Lower leg skin (tissue), 4 donors: ENCODE measurements around the gene ADGRA1. TPM values are rescaled to one million over a fixed set of nuclear protein-coding genes. Genes with fewer than 3 reads are reported as not detected.
A peak's percentile ranks its signal among the peaks of the same experiment; 100 is the strongest.

Source experiments
- DNase-seq, 2 donors: peaks; one replicate each; pipeline ENCODE4 v3.0.0-alpha.2; 2019; ENCODE audit warnings: low spot score in 2 of 2
- H3K4me3 ChIP-seq: fragments of 200-600 bp; sonication (generic); 2 replicates; pipeline ENCODE4 v1.5.1; 2017; ENCODE audit warnings: mild to moderate bottlenecking, low read depth; ENCODE audit not compliant: poor library complexity, severe bottlenecking
- POLR2A ChIP-seq, 2 donors: fragments of 450-650 bp; IDR thresholded peaks; one replicate each; pipeline ENCODE4 v1.6.1; 2016 to 2017; ENCODE audit warnings: antibody characterized with exemption in 2 of 2, mild to moderate bottlenecking in 1 of 2, moderate library complexity in 1 of 2
- WGBS, 2 donors: methylation state at CpG; one replicate each; pipeline ENCODE4 v1.1.5; 2018; 5-methylcytosine and 5-hydroxymethylcytosine counted together
- intact Hi-C: fragments of 100-400 bp; cut with DNase I; formaldehyde crosslinking; loops from one replicate; pipeline ENCODE4 v1.15.0; 2023; ENCODE audit warnings: low total_unique reads
- total RNA-seq, 4 donors: library from RNA; depleted of rRNA; stranded (reverse); fragments of >200 nt; gene quantifications; one replicate each; pipeline ENCODE4 v1.1.0, GENCODE V29; 2016
- TF ChIP-seq, protein P1 (sequence below), 3 donors: fragments of 450-650 bp; IDR thresholded peaks; one replicate each; pipeline ENCODE4 v1.5.1; 2016; ENCODE audit warnings: antibody characterized with exemption in 3 of 3, mild to moderate bottlenecking in 3 of 3, moderate library complexity in 2 of 3

ADGRA1 gene
- total RNA-seq, 4 donors from 2014 or later = not detected

DNA sequence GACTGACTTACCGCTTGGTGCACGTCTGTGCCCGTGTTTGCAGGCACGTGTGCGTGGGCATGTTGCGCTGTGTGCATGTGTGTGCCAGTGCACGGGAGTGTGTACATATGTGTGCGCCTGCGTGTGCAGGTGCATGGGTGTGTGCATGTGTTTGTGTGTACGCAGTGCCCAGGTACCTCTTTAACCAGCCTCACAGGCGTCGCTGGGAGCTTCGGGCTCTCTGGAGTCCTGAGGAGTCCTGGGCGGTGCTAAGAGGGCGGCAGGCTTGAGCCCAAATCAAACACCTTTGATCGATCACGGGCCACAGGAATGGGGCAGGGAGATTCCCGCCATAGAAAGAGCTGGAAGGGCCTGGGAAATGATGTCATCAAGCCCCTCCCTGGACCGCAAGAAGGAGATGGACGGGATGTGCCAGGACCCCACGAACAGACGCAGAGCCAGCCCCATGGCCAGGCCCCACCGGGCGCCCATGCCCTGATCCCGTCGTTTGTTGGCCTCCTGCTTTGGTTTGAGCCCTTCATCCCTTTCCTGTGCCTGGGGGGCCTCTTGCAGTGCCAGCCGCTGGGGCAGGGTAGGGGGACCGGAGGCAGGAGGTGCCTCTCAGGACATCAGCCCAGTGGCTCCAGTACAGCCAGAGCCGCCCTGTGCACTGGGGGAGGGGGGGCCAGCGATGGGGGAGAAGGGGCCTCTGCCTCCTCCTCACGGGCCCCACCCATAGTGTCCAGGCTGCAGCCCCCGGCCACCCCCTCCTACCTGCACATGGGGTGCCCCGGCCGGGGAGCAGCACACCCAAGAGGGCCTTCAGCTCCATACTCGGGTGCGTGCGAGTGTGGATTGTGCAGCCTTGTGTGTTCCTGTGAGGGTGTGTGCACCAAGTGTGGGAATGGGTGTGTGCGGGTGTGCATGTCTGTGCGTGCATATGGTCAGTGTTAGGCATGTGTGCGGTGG is 78.1 kb downstream of the ADGRA1 start:
- H3K4me3 ChIP-seq = no peak overlapping the region
- TF ChIP-seq POLR2A (IDR thresholded peaks at IDR 0.05) = no peak
- TF ChIP-seq, protein P1, sequence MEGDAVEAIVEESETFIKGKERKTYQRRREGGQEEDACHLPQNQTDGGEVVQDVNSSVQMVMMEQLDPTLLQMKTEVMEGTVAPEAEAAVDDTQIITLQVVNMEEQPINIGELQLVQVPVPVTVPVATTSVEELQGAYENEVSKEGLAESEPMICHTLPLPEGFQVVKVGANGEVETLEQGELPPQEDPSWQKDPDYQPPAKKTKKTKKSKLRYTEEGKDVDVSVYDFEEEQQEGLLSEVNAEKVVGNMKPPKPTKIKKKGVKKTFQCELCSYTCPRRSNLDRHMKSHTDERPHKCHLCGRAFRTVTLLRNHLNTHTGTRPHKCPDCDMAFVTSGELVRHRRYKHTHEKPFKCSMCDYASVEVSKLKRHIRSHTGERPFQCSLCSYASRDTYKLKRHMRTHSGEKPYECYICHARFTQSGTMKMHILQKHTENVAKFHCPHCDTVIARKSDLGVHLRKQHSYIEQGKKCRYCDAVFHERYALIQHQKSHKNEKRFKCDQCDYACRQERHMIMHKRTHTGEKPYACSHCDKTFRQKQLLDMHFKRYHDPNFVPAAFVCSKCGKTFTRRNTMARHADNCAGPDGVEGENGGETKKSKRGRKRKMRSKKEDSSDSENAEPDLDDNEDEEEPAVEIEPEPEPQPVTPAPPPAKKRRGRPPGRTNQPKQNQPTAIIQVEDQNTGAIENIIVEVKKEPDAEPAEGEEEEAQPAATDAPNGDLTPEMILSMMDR (IDR thresholded peaks at IDR 0.05) = no peak
- intact Hi-C loops = no loop called here
- DNase-seq = no peak
- 86 to 91% methylated on average over 38 to 39 of the region's 40 CpGs for WGBS, 2 donors

DNA sequence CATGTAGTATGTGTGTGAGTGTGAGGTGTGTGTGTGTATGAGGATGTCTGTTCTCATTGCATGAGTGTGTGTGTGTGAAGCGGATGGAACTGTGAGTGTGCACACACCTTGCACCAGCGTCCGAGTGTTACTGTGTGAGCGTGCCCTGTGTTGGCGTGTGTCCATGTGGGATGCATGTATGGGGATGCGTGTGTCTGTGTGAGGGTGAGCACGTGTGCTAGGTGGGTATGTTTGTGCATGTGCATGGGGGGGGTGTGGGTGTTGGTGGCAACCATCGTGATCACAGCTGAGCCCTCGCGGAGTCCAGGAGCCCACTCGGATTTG is 78.7 kb downstream of the ADGRA1 start:
- whole genome bisulfite sequencing, 2 donors = 83 to 89% methylated on average over 11 of the region's 11 CpGs
- no peak overlapping the region for H3K4me3 ChIP-seq
- DNase-seq = no peak
- TF ChIP-seq, protein P1 (IDR thresholded peaks at IDR 0.05) = no peak
- TF ChIP-seq POLR2A (IDR thresholded peaks at IDR 0.05) = no peak
- intact Hi-C loops = no loop called here

DNA sequence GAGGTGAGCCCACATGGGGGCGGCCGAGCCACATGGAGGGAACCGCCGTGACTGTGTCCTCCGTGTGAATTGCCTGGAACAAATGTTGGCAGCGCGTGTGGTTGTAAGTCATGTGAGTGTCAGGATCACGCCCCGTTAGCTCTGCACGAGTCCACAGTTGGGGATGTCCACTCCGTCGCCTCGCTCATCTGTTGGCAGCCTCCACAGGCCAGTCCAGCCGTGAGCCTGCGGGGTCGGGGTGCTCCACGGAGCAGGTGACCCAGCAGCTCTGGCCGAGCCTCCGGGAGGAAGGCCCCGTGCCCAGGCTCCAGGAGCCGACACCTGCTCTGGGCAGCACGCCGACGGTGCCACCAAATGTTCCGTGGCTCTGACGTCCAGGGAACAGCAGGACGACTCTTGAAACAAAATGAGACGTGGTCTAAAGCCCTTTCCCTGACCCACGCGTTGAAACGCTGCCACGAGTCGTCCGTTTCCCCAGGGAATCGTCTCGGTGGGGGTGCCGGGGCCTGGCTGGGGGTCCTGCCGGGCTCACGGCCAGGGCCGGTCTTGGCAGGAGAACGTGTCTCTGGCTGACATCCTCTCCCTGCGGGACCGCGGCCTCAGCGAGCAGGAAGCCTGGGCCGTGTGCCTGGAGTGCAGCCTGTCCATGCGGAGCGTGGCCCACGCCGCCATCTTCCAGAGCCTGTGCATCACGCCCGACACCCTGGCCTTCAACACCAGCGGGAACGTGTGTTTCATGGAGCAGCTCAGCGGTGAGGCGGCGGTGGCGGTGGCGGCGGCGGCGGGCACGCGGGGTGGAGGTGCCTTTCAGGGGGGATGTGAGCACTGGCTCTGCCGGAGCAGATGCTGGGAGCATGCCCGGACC is 79.3 kb downstream of the ADGRA1 start:
- DNase-seq = no peak
- WGBS, 2 donors = 87 to 88% methylated on average over 56 to 65 of the region's 66 CpGs
- no peak for TF ChIP-seq POLR2A (IDR thresholded peaks at IDR 0.05)
- TF ChIP-seq, protein P1 (IDR thresholded peaks at IDR 0.05) = no peak
- intact Hi-C loops = no loop called here
- no peak overlapping the region for H3K4me3 ChIP-seq

DNA sequence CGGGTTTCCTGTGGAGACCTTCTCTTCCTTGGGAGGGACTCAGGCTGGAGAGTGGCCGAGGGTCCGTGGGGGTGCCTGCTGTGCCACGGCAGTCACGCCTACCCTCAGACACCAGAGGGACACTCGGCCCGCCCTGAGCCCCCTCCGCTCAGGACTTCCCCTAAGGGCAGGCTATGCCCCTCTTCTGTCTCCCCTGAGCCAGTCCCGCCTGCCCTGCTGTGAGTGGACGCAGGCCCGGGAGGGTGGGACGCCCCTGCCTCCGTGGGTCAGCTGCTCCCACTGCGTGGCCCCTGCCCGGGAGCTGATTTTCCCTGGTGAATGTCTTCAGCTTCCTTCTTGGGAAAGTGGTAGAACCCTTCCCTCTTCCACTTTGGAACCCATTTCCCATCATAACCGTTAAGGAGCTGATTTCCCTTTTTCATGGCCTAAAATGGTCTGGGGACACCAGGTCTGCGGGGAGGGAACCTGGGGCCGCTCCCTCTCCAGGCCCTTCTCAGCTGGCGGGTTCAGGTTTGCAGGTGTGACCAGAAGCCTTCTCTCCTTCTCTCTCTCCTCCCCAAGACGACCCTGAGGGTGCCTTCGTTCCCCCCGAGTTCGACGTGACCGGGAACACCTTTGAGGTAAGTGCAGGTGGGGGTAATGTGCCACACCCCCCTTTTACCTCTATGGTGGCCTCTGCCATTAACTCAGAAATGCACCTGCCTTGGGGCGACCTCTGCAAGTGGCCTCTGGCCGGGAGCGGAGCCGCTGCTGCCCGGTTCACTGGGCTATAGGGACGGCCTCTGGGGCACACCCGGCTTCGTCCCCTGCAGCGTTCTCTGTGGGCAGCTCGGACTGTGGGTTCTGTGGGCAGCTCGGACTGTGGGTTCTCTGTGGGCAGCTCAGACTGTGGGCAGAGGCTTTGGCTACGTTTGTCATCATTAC is 80.2 kb downstream of the ADGRA1 start:
- no peak overlapping the region for H3K4me3 ChIP-seq
- WGBS, 2 donors = 84 to 89% methylated on average over 36 to 37 of the region's 37 CpGs
- DNase-seq = peak in 1 of 2 donors; percentile 81
- TF ChIP-seq, protein P1 (IDR thresholded peaks at IDR 0.05) = no peak
- no peak for TF ChIP-seq POLR2A (IDR thresholded peaks at IDR 0.05)
- intact Hi-C loops = no loop called here

DNA sequence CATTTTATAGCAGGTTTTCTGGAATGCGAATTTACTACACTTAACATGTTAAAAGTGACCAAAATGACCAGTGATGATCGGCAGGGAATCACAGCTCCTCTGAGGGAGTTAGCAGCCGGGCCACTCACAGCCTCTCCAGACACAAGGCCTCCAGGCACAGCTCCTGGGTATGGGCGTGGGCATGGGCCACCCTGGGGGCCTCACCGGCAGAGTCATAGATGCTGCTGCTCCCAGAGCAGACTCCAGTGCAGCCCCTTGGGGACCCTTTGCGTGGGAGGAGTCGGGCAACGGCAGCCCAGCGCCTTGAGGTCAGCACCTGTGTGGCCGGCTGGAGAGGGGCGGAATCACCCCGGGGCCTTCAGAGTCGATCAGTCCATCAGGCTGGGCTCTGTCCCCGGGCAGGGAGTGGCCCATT is 80.9 kb downstream of the ADGRA1 start:
- peak in 1 of 2 donors; percentile 74 for DNase-seq
- 79 to 85% methylated on average over 13 to 14 of the region's 14 CpGs for WGBS, 2 donors
- no peak overlapping the region for H3K4me3 ChIP-seq
- intact Hi-C loops = no loop called here
- TF ChIP-seq, protein P1 (IDR thresholded peaks at IDR 0.05) = no peak
- no peak for TF ChIP-seq POLR2A (IDR thresholded peaks at IDR 0.05)
